B cell (primary cell): ENCODE data around the gene TBC1D32. TPM values are rescaled to one million over a fixed set of nuclear protein-coding genes. Genes with fewer than 3 reads are reported as not detected.

Source experiments
- ATAC-seq: fragments of 200-7000 bp; cut with Tn5 transposase; one replicate; pipeline ENCODE4 v1.10.0; 2021; ENCODE audit warnings: low read depth, mild to moderate bottlenecking, moderate number of reproducible peaks, moderate library complexity
- CTCF ChIA-PET: fragments of 350-600 bp; sonication (Branson Sonifier 250); formaldehyde crosslinking; loops from one replicate; lab custom pipeline; 2021; ENCODE audit warnings: antibody characterized with exemption, inconsistent platforms; lab: Charles Lee
- POLR2A ChIA-PET: fragments of 350-600 bp; sonication (Branson Sonifier 250); formaldehyde crosslinking; loops from one replicate; lab custom pipeline; 2021; ENCODE audit warnings: antibody characterized with exemption; lab: Charles Lee
- DNase-seq: peaks from one replicate; pipeline ENCODE4 v3.0.0; 2013
- H2AFZ ChIP-seq: 2 replicates; pipeline ENCODE4 v1.6.1; 2012; ENCODE audit warnings: mild to moderate bottlenecking, low read depth, low read length; ENCODE audit not compliant: insufficient read depth, poor library complexity, severe bottlenecking
- H3K27ac ChIP-seq, 2 donors: 1 replicate in 1 of 2; 2 replicates in 1 of 2; pipeline ENCODE4 v1.5.1; 2012 to 2013; ENCODE audit warnings: low read length in 2 of 2, mild to moderate bottlenecking in 2 of 2, moderate library complexity in 1 of 2
- H3K27me3 ChIP-seq, 4 experiments: fragments of 200-600 bp in 1 of 4; sonication (generic) in 1 of 4; replicated peaks in 1 of 4; 1 replicate in 2 of 4; 2 replicates in 2 of 4; pipeline versions ENCODE4 v1.6.1 to v1.7.0; 2013 to 2016; ENCODE audit warnings: low read length in 3 of 4, mild to moderate bottlenecking in 2 of 4, mixed read lengths in 1 of 4, moderate library complexity in 1 of 4; ENCODE audit not compliant: insufficient read depth in 4 of 4, control insufficient read depth in 3 of 4; ENCODE audit errors: control extremely low read depth in 1 of 4
- H3K36me3 ChIP-seq, 2 experiments: replicated peaks in 1 of 2; 1 replicate in 1 of 2; 2 replicates in 1 of 2; pipeline versions ENCODE4 v1.6.1 to v1.7.1; 2013; ENCODE audit warnings: low read length in 1 of 2; ENCODE audit not compliant: insufficient read depth in 2 of 2, control insufficient read depth in 1 of 2; ENCODE audit errors: control extremely low read depth in 1 of 2, extremely low read depth in 1 of 2
- H3K4me1 ChIP-seq, 2 donors: fragments of 200-600 bp in 1 of 2; sonication (generic) in 1 of 2; 1 replicate in 1 of 2; 2 replicates in 1 of 2; pipeline versions ENCODE4 v1.5.1 to v1.6.1; 2013 to 2017; ENCODE audit warnings: low read length in 2 of 2; ENCODE audit not compliant: control insufficient read depth in 2 of 2, insufficient read depth in 2 of 2
- H3K4me2 ChIP-seq: replicated peaks from 2 replicates; pipeline ENCODE3; 2012; ENCODE audit warnings: mild to moderate bottlenecking, low read depth, low read length; ENCODE audit not compliant: poor library complexity, severe bottlenecking
- H3K4me3 ChIP-seq, 5 experiments: fragments of 200-600 bp in 1 of 5; sonication (generic) in 1 of 5; 1 replicate in 3 of 5; 2 replicates in 2 of 5; pipeline versions ENCODE4 v1.5.1 to v1.7.0; 2011 to 2016; ENCODE audit warnings: low read length in 4 of 5, mild to moderate bottlenecking in 4 of 5, low read depth in 2 of 5, control low read depth in 1 of 5, moderate library complexity in 1 of 5; ENCODE audit not compliant: insufficient read depth in 1 of 5; ENCODE audit errors: control extremely low read depth in 1 of 5, extremely low read depth in 1 of 5
- H3K79me2 ChIP-seq: fragments of 200-600 bp; sonication (generic); one replicate; pipeline ENCODE4 v1.6.0; 2016; ENCODE audit warnings: low read length; ENCODE audit not compliant: control insufficient read depth, insufficient read depth
- H3K9ac ChIP-seq: fragments of 200-600 bp; sonication (generic); 2 replicates; pipeline ENCODE4 v1.6.1; 2017; ENCODE audit warnings: mild to moderate bottlenecking, low read length, moderate library complexity
- H3K9me3 ChIP-seq, 3 donors: one replicate each; pipeline versions ENCODE4 v1.6.1 to v1.7.1; 2013; ENCODE audit warnings: low read length in 2 of 3; ENCODE audit not compliant: control insufficient read depth in 2 of 3, insufficient read depth in 1 of 3; ENCODE audit errors: control extremely low read depth in 1 of 3
- H4K20me1 ChIP-seq: 2 replicates; pipeline ENCODE4 v1.6.0; 2012; ENCODE audit warnings: mild to moderate bottlenecking, low read length; ENCODE audit not compliant: insufficient read depth, control insufficient read depth, poor library complexity, severe bottlenecking
- H3K27ac Mint-ChIP-seq: one replicate; pipeline ENCODE4 v1.8.0; 2021; ENCODE audit warnings: mixed read lengths
- H3K27me3 Mint-ChIP-seq: one replicate; pipeline ENCODE4 v1.8.0; 2021; ENCODE audit warnings: mixed read lengths
- H3K4me1 Mint-ChIP-seq: one replicate; pipeline ENCODE4 v1.8.0; 2021; ENCODE audit warnings: mixed read lengths
- H3K4me3 Mint-ChIP-seq: one replicate; pipeline ENCODE4 v1.8.0; 2021; ENCODE audit warnings: mixed read lengths
- H3K9me3 Mint-ChIP-seq: one replicate; pipeline ENCODE4 v1.8.0; 2022; ENCODE audit warnings: mixed read lengths; ENCODE audit not compliant: insufficient read depth
- EZH2 ChIP-seq: IDR thresholded peaks from 2 replicates; pipeline ENCODE4 v1.6.1; 2012; ENCODE audit warnings: borderline replicate concordance, low read depth, mild to moderate bottlenecking, moderate library complexity, low read length; ENCODE audit not compliant: insufficient read depth, poor library complexity, severe bottlenecking
- WGBS: methylation state at CpG from one replicate; pipeline ENCODE4 v1.1.5; 2013; ENCODE audit warnings: missing lambda C conversion rate; ENCODE audit not compliant: insufficient coverage; 5-methylcytosine and 5-hydroxymethylcytosine counted together
- intact Hi-C: fragments of 100-400 bp; cut with micrococcal nuclease; formaldehyde crosslinking; loops from one replicate; pipeline ENCODE4 v1.10.0; 2022
- polyA plus RNA-seq: library from polyadenylated mRNA; depleted of rRNA; stranded (reverse); fragments of >200 nt; gene quantifications from 2 replicates; pipeline ENCODE4 v1.2.3, GENCODE V29; 2012
- total RNA-seq, 2 donors: library from RNA; stranded (reverse); fragments of 120-200 nt in 1 of 2; gene quantifications; 1 replicate in 1 of 2; 2 replicates in 1 of 2; pipeline versions ENCODE4 v1.2.3 to v1.2.4, GENCODE V29; 2013 to 2022
- TF ChIP-seq, protein P1 (sequence below): fragments of 200-600 bp; IDR thresholded peaks from one replicate; pipeline ENCODE4 v1.8.0; 2022; ENCODE audit warnings: antibody characterized with exemption, mild to moderate bottlenecking

Gene TBC1D32
- total and polyA plus RNA-seq, 2 donors (not counting 1 experiment from before 2014, with no cell fraction given): 9.0 to 20.9 TPM

DNA sequence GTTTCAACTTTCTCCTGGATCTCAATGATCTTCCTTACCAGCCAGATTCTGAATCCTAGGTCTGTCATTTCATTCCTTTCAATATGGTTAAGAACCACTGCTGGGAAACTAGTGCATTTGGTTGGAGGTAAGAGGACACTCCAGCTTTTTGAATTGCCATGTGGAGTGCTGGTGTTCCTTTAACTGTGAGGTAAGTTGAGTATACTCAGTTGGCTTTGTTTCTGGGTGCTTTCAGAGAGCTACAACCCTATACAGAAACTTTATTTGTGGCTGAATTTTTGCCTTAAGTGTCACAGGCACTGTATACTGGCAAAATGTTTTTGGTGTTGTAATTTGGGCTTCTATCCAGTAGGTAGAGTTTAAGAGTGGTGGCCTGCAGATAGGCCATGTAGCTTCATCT is 175.8 kb downstream of the TBC1D32 start:
- H3K4me2 ChIP-seq: no peak overlapping the region
- ATAC-seq (no peak), DNase-seq (no peak)
- Mint-ChIP-seq H3K27ac (no peak overlapping the region), H3K4me3 (no peak overlapping the region), H3K4me1 (no peaks in the 10 kb centered on the region), H3K9me3 (peaks cover 7% of the 10 kb centered on the region), H3K27me3 (no peaks in the 10 kb centered on the region)
- intact Hi-C loops: no loop called here
- TF ChIP-seq EZH2: no peak
- TF ChIP-seq, protein P1, sequence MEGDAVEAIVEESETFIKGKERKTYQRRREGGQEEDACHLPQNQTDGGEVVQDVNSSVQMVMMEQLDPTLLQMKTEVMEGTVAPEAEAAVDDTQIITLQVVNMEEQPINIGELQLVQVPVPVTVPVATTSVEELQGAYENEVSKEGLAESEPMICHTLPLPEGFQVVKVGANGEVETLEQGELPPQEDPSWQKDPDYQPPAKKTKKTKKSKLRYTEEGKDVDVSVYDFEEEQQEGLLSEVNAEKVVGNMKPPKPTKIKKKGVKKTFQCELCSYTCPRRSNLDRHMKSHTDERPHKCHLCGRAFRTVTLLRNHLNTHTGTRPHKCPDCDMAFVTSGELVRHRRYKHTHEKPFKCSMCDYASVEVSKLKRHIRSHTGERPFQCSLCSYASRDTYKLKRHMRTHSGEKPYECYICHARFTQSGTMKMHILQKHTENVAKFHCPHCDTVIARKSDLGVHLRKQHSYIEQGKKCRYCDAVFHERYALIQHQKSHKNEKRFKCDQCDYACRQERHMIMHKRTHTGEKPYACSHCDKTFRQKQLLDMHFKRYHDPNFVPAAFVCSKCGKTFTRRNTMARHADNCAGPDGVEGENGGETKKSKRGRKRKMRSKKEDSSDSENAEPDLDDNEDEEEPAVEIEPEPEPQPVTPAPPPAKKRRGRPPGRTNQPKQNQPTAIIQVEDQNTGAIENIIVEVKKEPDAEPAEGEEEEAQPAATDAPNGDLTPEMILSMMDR: no peak
- no peak overlapping the region for H2AFZ ChIP-seq
- no peak overlapping the region for H3K9ac ChIP-seq
- no peak overlapping the region for H3K27ac ChIP-seq
- no peak overlapping the region for H3K4me3 ChIP-seq
- H4K20me1 ChIP-seq: no peaks in the 10 kb centered on the region
- peaks cover 0 to 9% (median 8%) of the 10 kb centered on the region in 3 donors for H3K9me3 ChIP-seq
- H3K36me3 ChIP-seq: peaks cover 1 to 26% of the 10 kb centered on the region in 2 experiments
- no peaks in the 10 kb centered on the region for H3K27me3 ChIP-seq
- no peaks in the 10 kb centered on the region for H3K4me1 ChIP-seq
- ChIA-PET POLR2A (no interaction called here), CTCF (no interaction called here)
- no peaks in the 10 kb centered on the region for H3K79me2 ChIP-seq

DNA sequence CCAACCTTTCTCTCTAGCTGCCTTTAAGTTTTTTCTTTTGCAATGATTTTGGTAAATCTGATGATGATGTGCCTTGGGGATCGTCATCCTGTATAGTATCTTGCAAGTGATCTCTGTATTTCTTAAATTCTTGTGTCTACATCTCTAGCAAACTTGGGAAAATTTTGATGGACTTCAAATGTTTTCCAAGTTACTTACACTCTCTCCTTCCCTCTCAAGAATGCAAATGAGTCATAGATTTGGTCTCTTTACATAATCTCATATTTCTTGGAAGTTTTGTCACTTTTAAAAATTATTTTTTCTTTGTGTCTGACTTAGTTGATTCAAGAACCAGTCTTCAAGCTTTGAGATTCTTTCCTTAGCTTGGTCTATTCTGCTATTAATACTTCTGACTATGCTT is 176.4 kb downstream of the TBC1D32 start:
- no peaks in the 10 kb centered on the region for H3K27me3 Mint-ChIP-seq
- CTCF ChIA-PET: no interaction called here
- intact Hi-C loops: no loop called here
- Histone ChIP-seq H3K4me2 (no peak overlapping the region), H2AFZ (no peak overlapping the region), H3K36me3 (peaks cover 1 to 28% of the 10 kb centered on the region in 2 experiments), H3K9ac (no peak overlapping the region), H3K27me3 (no peaks in the 10 kb centered on the region), H3K79me2 (no peaks in the 10 kb centered on the region), H3K9me3 (peaks cover 0 to 13% (median 13%) of the 10 kb centered on the region in 3 donors), H3K27ac (no peak overlapping the region), H4K20me1 (no peaks in the 10 kb centered on the region), H3K4me1 (no peaks in the 10 kb centered on the region), H3K4me3 (no peak overlapping the region)
- no peak overlapping the region for H3K4me3 Mint-ChIP-seq
- no peak for DNase-seq
- TF ChIP-seq, protein P1: no peak
- no peak for TF ChIP-seq EZH2
- H3K27ac Mint-ChIP-seq: no peak overlapping the region
- POLR2A ChIA-PET: no interaction called here
- no peak for ATAC-seq
- H3K4me1 Mint-ChIP-seq: no peaks in the 10 kb centered on the region
- peaks cover 7% of the 10 kb centered on the region for H3K9me3 Mint-ChIP-seq
- no CpG with 5 or more reads among the region's 1 CpG for WGBS
